ENCODE results near the gene RND3.
A peak's percentile ranks its signal among the peaks of the same experiment; 100 is the strongest.

The RND3 gene

GRCh38 chr2:150479075-150479915 lies 8.2 kb downstream of the RND3 start:
- Histone ChIP-seq H3K4me1 (ENCODE audit: control insufficient read depth, insufficient read depth, low read length) (peaks cover 27% of the 10 kb centered on the region), H3K9me3 (ENCODE audit: control insufficient read depth, insufficient read depth, low read depth, low read length) (no peaks in the 10 kb centered on the region), H3K27ac (ENCODE audit: extremely low read depth, low read depth, low read length) (no peak overlapping the region), H3K4me3 (ENCODE audit: low read depth, low read length) (no peak overlapping the region), H3K36me3 (ENCODE audit: control insufficient read depth in 2 of 2, insufficient read depth in 1 of 2, low read length in 2 of 2) (peaks cover under 1 to 52% of the 10 kb centered on the region in 2 experiments; a peak in 2 of 3 replicates)
- POLR2A ChIA-PET, result interaction anchor here (1.2 kb wide), 1 partner anchor 12 kb away, joined by 4 read pairs; no protein-coding TSS in a partner anchor
- CTCF ChIA-PET, result interaction anchor here (0.9 to 1.5 kb wide), 3 partner anchors 11 to 882 kb away, joined by 3 to 9 read pairs (median 3); no protein-coding TSS in a partner anchor
- TF ChIP-seq ZNF530 (tag by site-specific recombination; IDR thresholded peaks at IDR 0.05; ENCODE audit: low read depth) (no peak), ZFP41 (tag by site-specific recombination; IDR thresholded peaks at IDR 0.05; ENCODE audit: borderline replicate concordance) (no peak)

GRCh38 chr2:150478200-150478974 lies 9.1 kb downstream of the RND3 start:
- H3K27ac ChIP-seq (ENCODE audit: extremely low read depth, low read depth, low read length), result no peak overlapping the region
- H3K4me3 ChIP-seq (ENCODE audit: low read depth, low read length), result no peak overlapping the region; the same call in 1 of the 2 replicates

GRCh38 chr2:150477347-150477746 lies 10.1 kb downstream of the RND3 start:
- 0 out of 2 replicates have a peak, but pooled peaks have one; percentile 18 for TF ChIP-seq OSR2 (tag by site-specific recombination; IDR thresholded peaks at IDR 0.05)
- no peak for TF ChIP-seq ZNF37A (tag by site-specific recombination; IDR thresholded peaks at IDR 0.05)
- TF ChIP-seq BCL6B (tag by site-specific recombination; IDR thresholded peaks at IDR 0.05), result no peak
- no peaks in the 10 kb centered on the region for H3K9me3 ChIP-seq (ENCODE audit: control insufficient read depth, insufficient read depth, low read depth, low read length)
- no peak overlapping the region for H3K4me3 ChIP-seq (ENCODE audit: low read depth, low read length)
- CTCF ChIA-PET, result interaction anchor here (0.6 kb wide), 1 partner anchor 11 kb away, joined by 6 read pairs; no protein-coding TSS in a partner anchor
- peaks cover 16 to 62% of the 10 kb centered on the region in 2 experiments; a peak in 2 of 3 replicates for H3K36me3 ChIP-seq (ENCODE audit: control insufficient read depth in 2 of 2, insufficient read depth in 1 of 2, low read length in 2 of 2)
- no peak overlapping the region for H3K27ac ChIP-seq (ENCODE audit: extremely low read depth, low read depth, low read length)
- POLR2A ChIA-PET, result no interaction called here
- peaks cover 25% of the 10 kb centered on the region for H3K4me1 ChIP-seq (ENCODE audit: control insufficient read depth, insufficient read depth, low read length)

More at GRCh38 chr2:150478200-150478974, 9.1 kb downstream of the RND3 start:
- Histone ChIP-seq H3K9me3 (ENCODE audit: control insufficient read depth, insufficient read depth, low read depth, low read length) (no peaks in the 10 kb centered on the region), H3K36me3 (ENCODE audit: control insufficient read depth in 2 of 2, insufficient read depth in 1 of 2, low read length in 2 of 2) (peaks cover 9 to 57% of the 10 kb centered on the region in 2 experiments; a peak in 2 of 3 replicates), H3K4me1 (ENCODE audit: control insufficient read depth, insufficient read depth, low read length) (peaks cover 25% of the 10 kb centered on the region)
- TF ChIP-seq PRDM1 (tag by site-specific recombination; IDR thresholded peaks at IDR 0.05) (peak; percentile 76), ZNF24 (tag by site-specific recombination; IDR thresholded peaks at IDR 0.05) (no peak)
- POLR2A ChIA-PET, result interaction anchor here (0.7 to 1.2 kb wide), 3 partner anchors 11 to 344 kb away, joined by 3 to 4 read pairs (median 3); no protein-coding TSS in a partner anchor
- CTCF ChIA-PET, result interaction anchor here (0.5 to 1.5 kb wide), 5 partner anchors 10 to 576 kb away, joined by 3 to 9 read pairs (median 4); no protein-coding TSS in a partner anchor

- H3K36me3 ChIP-seq (ENCODE audit: control insufficient read depth in 2 of 2, insufficient read depth in 1 of 2, low read length in 2 of 2), result peaks cover 16 to 67% of the 10 kb centered on the region in 2 experiments; a peak in 2 of 3 replicates
- ChIA-PET CTCF (interaction anchor here (1.2 kb wide), 1 partner anchor 8 kb away, joined by 5 read pairs; no protein-coding TSS in a partner anchor), POLR2A (no interaction called here)
- peaks cover 25% of the 10 kb centered on the region for H3K4me1 ChIP-seq (ENCODE audit: control insufficient read depth, insufficient read depth, low read length)
- no peaks in the 10 kb centered on the region for H3K9me3 ChIP-seq (ENCODE audit: control insufficient read depth, insufficient read depth, low read depth, low read length)
- no peak overlapping the region for H3K4me3 ChIP-seq (ENCODE audit: low read depth, low read length)
- H3K27ac ChIP-seq (ENCODE audit: extremely low read depth, low read depth, low read length), result no peak overlapping the region
- TF ChIP-seq BCL6B (tag by site-specific recombination; IDR thresholded peaks at IDR 0.05) (no peak), KLF7 (tag by site-specific recombination; IDR thresholded peaks at IDR 0.05; ENCODE audit: borderline replicate concordance) (no peak), ZNF624 (tag by site-specific recombination; IDR thresholded peaks at IDR 0.05) (no peak), ZNF792 (tag by site-specific recombination; IDR thresholded peaks at IDR 0.05) (no peak), ZNF580 (tag by site-specific recombination; IDR thresholded peaks at IDR 0.05) (no peak), ZNF645 (tag by site-specific recombination; IDR thresholded peaks at IDR 0.05) (no peak), ZBTB6 (tag by site-specific recombination; IDR thresholded peaks at IDR 0.05) (no peak), ZEB2 (tag by site-specific recombination; IDR thresholded peaks at IDR 0.05) (no peak), ZNF776 (tag by site-specific recombination; IDR thresholded peaks at IDR 0.05; ENCODE audit: borderline replicate concordance) (no peak), SALL2 (tag by site-specific recombination; IDR thresholded peaks at IDR 0.05; ENCODE audit: borderline replicate concordance) (no peak), ZNF555 (tag by site-specific recombination; conservative IDR thresholded peaks at IDR 0.05) (no peak)
These were observed 10.6 kb downstream of the RND3 start for GRCh38 chr2:150476809-150477302.
